CD14-positive monocyte (primary cell): ENCODE results near the gene VWA5B1. TPM values are rescaled to one million over a fixed set of nuclear protein-coding genes. Genes with fewer than 3 reads are reported as not detected.

Experiments
- DNase-seq, 3 donors: peaks; one replicate each; pipeline ENCODE4 v3.0.0-alpha.2; 2011 to 2022
- H2AFZ ChIP-seq: 2 replicates; pipeline ENCODE4 v1.6.0; 2012; ENCODE audit warnings: mild to moderate bottlenecking, low read depth, low read length, inconsistent platforms; ENCODE audit not compliant: insufficient read depth, poor library complexity, severe bottlenecking
- H3K27ac ChIP-seq, 2 donors: 1 replicate in 1 of 2; 2 replicates in 1 of 2; pipeline ENCODE4 v1.5.1; 2012 to 2013; ENCODE audit warnings: low read length in 2 of 2, control low read depth in 1 of 2, inconsistent platforms in 1 of 2, low read depth in 1 of 2, mild to moderate bottlenecking in 1 of 2
- H3K27me3 ChIP-seq, 2 donors: one replicate each; pipeline versions ENCODE4 v1.6.0 to v1.6.1; 2011 to 2013; ENCODE audit warnings: low read length in 2 of 2; ENCODE audit not compliant: control insufficient read depth in 2 of 2, insufficient read depth in 2 of 2
- H3K36me3 ChIP-seq, 2 donors: replicated peaks in 1 of 2; 1 replicate in 1 of 2; 2 replicates in 1 of 2; pipeline versions ENCODE4 v1.5.1 to v1.6.1; 2012 to 2013; ENCODE audit warnings: low read length in 2 of 2, control low read depth in 1 of 2, inconsistent platforms in 1 of 2, mild to moderate bottlenecking in 1 of 2; ENCODE audit not compliant: insufficient read depth in 2 of 2, control insufficient read depth in 1 of 2
- H3K4me1 ChIP-seq, 2 donors: 1 replicate in 1 of 2; 2 replicates in 1 of 2; pipeline versions ENCODE4 v1.5.1 to v1.6.1; 2012 to 2013; ENCODE audit warnings: low read length in 2 of 2, control low read depth in 1 of 2, inconsistent platforms in 1 of 2, mild to moderate bottlenecking in 1 of 2, moderate library complexity in 1 of 2; ENCODE audit not compliant: insufficient read depth in 2 of 2, control insufficient read depth in 1 of 2
- H3K4me2 ChIP-seq: replicated peaks from 2 replicates; pipeline ENCODE3; 2012; ENCODE audit warnings: low read length, moderate library complexity, mild to moderate bottlenecking; ENCODE audit not compliant: poor library complexity, severe bottlenecking; ENCODE audit errors: extremely low read depth
- H3K4me3 ChIP-seq, 3 experiments: fragments of 200-600 bp in 1 of 3; sonication (generic) in 1 of 3; replicated peaks in 1 of 3; 1 replicate in 2 of 3; 2 replicates in 1 of 3; pipeline ENCODE4 v1.5.1; 2011 to 2013; ENCODE audit warnings: low read length in 3 of 3, mild to moderate bottlenecking in 3 of 3, control low read depth in 2 of 3, low read depth in 2 of 3, inconsistent platforms in 1 of 3, moderate library complexity in 1 of 3
- H3K79me2 ChIP-seq: 2 replicates; pipeline ENCODE4 v1.6.0; 2012; ENCODE audit warnings: mild to moderate bottlenecking, control low read depth, inconsistent platforms, low read length, moderate library complexity; ENCODE audit not compliant: insufficient read depth
- H3K9ac ChIP-seq: 2 replicates; pipeline ENCODE4 v1.6.0; 2017; ENCODE audit warnings: low read length, mild to moderate bottlenecking; ENCODE audit not compliant: insufficient read depth, poor library complexity, severe bottlenecking
- H3K9me3 ChIP-seq, 2 donors: replicated peaks in 1 of 2; 1 replicate in 1 of 2; 2 replicates in 1 of 2; pipeline versions ENCODE4 v1.5.1 to v1.6.1; 2012 to 2013; ENCODE audit warnings: low read length in 2 of 2, control low read depth in 1 of 2; ENCODE audit not compliant: control insufficient read depth in 1 of 2, insufficient read depth in 1 of 2
- H4K20me1 ChIP-seq: 2 replicates; pipeline ENCODE4 v1.6.0; 2012; ENCODE audit warnings: mild to moderate bottlenecking, low read length, control low read depth, moderate library complexity; ENCODE audit not compliant: insufficient read depth
- H3K27ac Mint-ChIP-seq, 7 donors: one replicate each; pipeline ENCODE4 v1.8.0; 2020; ENCODE audit warnings: mild to moderate bottlenecking in 7 of 7, mixed read lengths in 7 of 7, moderate library complexity in 6 of 7, inconsistent platforms in 2 of 7
- H3K27me3 Mint-ChIP-seq, 3 donors: one replicate each; pipeline ENCODE4 v1.8.0; 2021 to 2022; ENCODE audit warnings: low read depth in 3 of 3, mild to moderate bottlenecking in 3 of 3, mixed read lengths in 3 of 3, moderate library complexity in 3 of 3, inconsistent platforms in 1 of 3
- H3K36me3 Mint-ChIP-seq, 2 donors: one replicate each; pipeline ENCODE4 v1.8.0; 2020; ENCODE audit warnings: mixed read lengths in 2 of 2, inconsistent platforms in 1 of 2, mild to moderate bottlenecking in 1 of 2
- H3K4me1 Mint-ChIP-seq: one replicate; pipeline ENCODE4 v1.8.0; 2020; ENCODE audit warnings: mild to moderate bottlenecking, mixed read lengths
- H3K4me3 Mint-ChIP-seq, 2 donors: one replicate each; pipeline ENCODE4 v1.8.0; 2020; ENCODE audit warnings: mild to moderate bottlenecking in 2 of 2, mixed read lengths in 2 of 2, moderate library complexity in 1 of 2
- H3K9me3 Mint-ChIP-seq, 7 donors: one replicate each; pipeline ENCODE4 v1.8.0; 2020 to 2022; ENCODE audit warnings: mixed read lengths in 7 of 7, mild to moderate bottlenecking in 6 of 7, moderate library complexity in 6 of 7, inconsistent platforms in 2 of 7
- CTCF ChIP-seq: fragments of 200-600 bp; IDR thresholded peaks from one replicate; pipeline ENCODE4 v1.8.0; 2022; ENCODE audit warnings: antibody characterized with exemption, mild to moderate bottlenecking
- WGBS: methylation state at CpG from one replicate; pipeline ENCODE4 v1.1.5; 2013; ENCODE audit warnings: missing lambda C conversion rate; ENCODE audit not compliant: insufficient coverage; 5-methylcytosine and 5-hydroxymethylcytosine counted together
- intact Hi-C, 2 donors: fragments of 100-400 bp; cut with micrococcal nuclease; formaldehyde crosslinking; loops; one replicate each; pipeline versions ENCODE4 v1.15.0 to v1.15.1; 2023
- polyA plus RNA-seq, 3 donors: library from polyadenylated mRNA; depleted of rRNA in 1 of 3; unstranded in 2 of 3; stranded (reverse) in 1 of 3; fragments of 300-500 nt in 2 of 3; fragments of >200 nt in 1 of 3; fragmentation: Illumina TruSeq in 2 of 3; gene quantifications; 1 replicate in 2 of 3; 2 replicates in 1 of 3; pipeline ENCODE4 v1.2.3, GENCODE V29; 2012 to 2021

The VWA5B1 gene
- polyA plus RNA-seq, 3 donors = not detected

- Histone ChIP-seq H3K36me3 (no peaks in the 10 kb centered on the region), H3K4me2 (no peak overlapping the region), H2AFZ (no peak overlapping the region), H3K4me3 (no peak overlapping the region), H3K9me3 (no peaks in the 10 kb centered on the region), H4K20me1 (no peaks in the 10 kb centered on the region), H3K79me2 (no peaks in the 10 kb centered on the region), H3K27me3 (no peaks in the 10 kb centered on the region), H3K27ac (no peak overlapping the region), H3K4me1 (no peaks in the 10 kb centered on the region), H3K9ac (no peak overlapping the region)
- Mint-ChIP-seq H3K27ac (no peak overlapping the region), H3K4me3 (no peak overlapping the region), H3K36me3 (no peaks in the 10 kb centered on the region), H3K4me1 (no peaks in the 10 kb centered on the region), H3K27me3 (peaks cover 8 to 16% (median 8%) of the 10 kb centered on the region in 3 donors), H3K9me3 (peaks cover 0 to 3% (median 0%) of the 10 kb centered on the region in 7 donors)
- intact Hi-C loops = no loop called here
- DNase-seq = no peak
- no peak for TF ChIP-seq CTCF
- 95% methylated on average over 5 of the region's 7 CpGs for WGBS
These were observed 16.4 kb downstream of the VWA5B1 start for GRCh38 chr1:20307026-20307425.

- Histone ChIP-seq H3K4me3 (no peak overlapping the region), H4K20me1 (no peaks in the 10 kb centered on the region), H3K27ac (no peak overlapping the region), H2AFZ (no peak overlapping the region), H3K79me2 (no peaks in the 10 kb centered on the region), H3K27me3 (no peaks in the 10 kb centered on the region), H3K9me3 (no peaks in the 10 kb centered on the region), H3K36me3 (no peaks in the 10 kb centered on the region), H3K9ac (no peak overlapping the region), H3K4me1 (no peaks in the 10 kb centered on the region), H3K4me2 (no peak overlapping the region)
- H3K27me3 Mint-ChIP-seq = peaks cover 2 to 16% (median 8%) of the 10 kb centered on the region in 3 donors
- H3K9me3 Mint-ChIP-seq = no peaks in the 10 kb centered on the region
- no peak for TF ChIP-seq CTCF
- H3K4me3 Mint-ChIP-seq = no peak overlapping the region
- no peak for DNase-seq
- intact Hi-C loops = no loop called here
- H3K27ac Mint-ChIP-seq = no peak overlapping the region
- no peaks in the 10 kb centered on the region for H3K36me3 Mint-ChIP-seq
- 88% methylated on average over 5 of the region's 5 CpGs for WGBS
- no peaks in the 10 kb centered on the region for H3K4me1 Mint-ChIP-seq
These were observed 17.9 kb downstream of the VWA5B1 start for GRCh38 chr1:20308569-20308968.
